SU-DHL-6 (cell line): ENCODE results near the gene PDIA5.

Experiments
- H2AFZ ChIP-seq: fragments of 200-600 bp; sonication (generic); 2 replicates; pipeline ENCODE4 v1.6.1; 2014; ENCODE audit warnings: low read depth, mild to moderate bottlenecking, moderate library complexity, mixed read lengths, antibody characterized with exemption, low read length; ENCODE audit not compliant: severe bottlenecking
- H3F3A ChIP-seq: fragments of 200-600 bp; shearing (Covaris generic); 2 replicates; pipeline ENCODE4 v1.6.0; 2016; ENCODE audit warnings: antibody characterized with exemption, mild to moderate bottlenecking; ENCODE audit not compliant: insufficient read depth
- H3K27ac ChIP-seq: fragments of 200-600 bp; sonication (generic); 2 replicates; pipeline ENCODE4 v1.5.1; 2016; ENCODE audit warnings: low read depth, mild to moderate bottlenecking, low read length, moderate library complexity, mixed read lengths
- H3K27me3 ChIP-seq: fragments of 200-600 bp; sonication (generic), shearing (Covaris generic); 2 replicates; pipeline ENCODE4 v1.6.0; 2014; ENCODE audit warnings: mild to moderate bottlenecking, low read length
- H3K36me3 ChIP-seq: fragments of 200-600 bp; sonication (generic); 2 replicates; pipeline ENCODE4 v1.6.1; 2014; ENCODE audit warnings: mild to moderate bottlenecking, low read length, mixed read lengths
- H3K4me2 ChIP-seq: fragments of 300-600, 200-600 bp; shearing (Covaris generic), sonication (generic); 2 replicates; pipeline ENCODE4 v1.6.0; 2014; ENCODE audit warnings: low read length, low read depth, mild to moderate bottlenecking; ENCODE audit not compliant: poor library complexity, severe bottlenecking
- H3K4me3 ChIP-seq: fragments of 200-600 bp; sonication (generic); 2 replicates; pipeline ENCODE4 v1.5.1; 2014; ENCODE audit warnings: antibody characterized with exemption, low read length, mild to moderate bottlenecking, mixed read lengths; ENCODE audit not compliant: insufficient read depth, poor library complexity, severe bottlenecking
- H3K79me2 ChIP-seq: fragments of 200-600 bp; sonication (generic); 2 replicates; pipeline ENCODE4 v1.6.1; 2014; ENCODE audit warnings: mild to moderate bottlenecking, low read length, moderate library complexity; ENCODE audit not compliant: insufficient read depth
- H3K9ac ChIP-seq: fragments of 200-600 bp; sonication (generic); 2 replicates; pipeline ENCODE4 v1.7.0; 2014; ENCODE audit warnings: mild to moderate bottlenecking, low read length
- H3K9me2 ChIP-seq: fragments of 200-600 bp; sonication (generic); replicated peaks from 2 replicates; pipeline ENCODE4 v1.6.1; 2014; ENCODE audit warnings: low read length; ENCODE audit not compliant: insufficient read depth
- H3K9me3 ChIP-seq: fragments of 200-600 bp; sonication (generic); 2 replicates; pipeline ENCODE4 v1.6.1; 2014; ENCODE audit warnings: low read length, mixed read lengths; ENCODE audit not compliant: insufficient read depth
- H4K20me1 ChIP-seq: fragments of 200-600 bp; sonication (generic); 2 replicates; pipeline ENCODE4 v1.6.1; 2014; ENCODE audit warnings: low read depth, mild to moderate bottlenecking, antibody characterized with exemption, low read length, moderate library complexity, mixed read lengths
- CTCF ChIP-seq: fragments of 200-600 bp; sonication (generic); IDR thresholded peaks from one replicate; pipeline ENCODE4 v1.5.1; 2017; ENCODE audit warnings: antibody characterized with exemption, mild to moderate bottlenecking, low read length, moderate library complexity; ENCODE audit not compliant: insufficient read depth, poor library complexity, severe bottlenecking
- EZH2phosphoT487 ChIP-seq: fragments of 200-600 bp; sonication (generic), shearing (Covaris generic); conservative IDR thresholded peaks from 2 replicates; pipeline ENCODE4 v1.6.1; 2018; ENCODE audit warnings: mild to moderate bottlenecking, antibody characterized with exemption, low read length, moderate library complexity, mixed read lengths

PDIA5 gene

GRCh38 chr3:123092243-123092642, 25.4 kb downstream of the PDIA5 start:
- H3K36me3 ChIP-seq = no peaks in the 10 kb centered on the region
- H3K9ac ChIP-seq = no peak overlapping the region
- H3K79me2 ChIP-seq = peaks cover 7% of the 10 kb centered on the region; the same call in 1 of the 2 replicates
- H3F3A ChIP-seq = no peaks in the 10 kb centered on the region
- no peak for TF ChIP-seq EZH2phosphoT487
- no peak for TF ChIP-seq CTCF
- H2AFZ ChIP-seq = no peak overlapping the region
- H3K27ac ChIP-seq = no peak overlapping the region
- no peaks in the 10 kb centered on the region for H3K27me3 ChIP-seq
- H3K9me3 ChIP-seq = no peaks in the 10 kb centered on the region
- H3K4me3 ChIP-seq = no peak overlapping the region
- no peak overlapping the region for H3K4me2 ChIP-seq
- H4K20me1 ChIP-seq = no peaks in the 10 kb centered on the region
- no peaks in the 10 kb centered on the region for H3K9me2 ChIP-seq

- no peak overlapping the region for H3K27ac ChIP-seq
- H3K9me2 ChIP-seq = no peaks in the 10 kb centered on the region
- no peaks in the 10 kb centered on the region for H3K9me3 ChIP-seq
- H4K20me1 ChIP-seq = no peaks in the 10 kb centered on the region
- H3K9ac ChIP-seq = no peak overlapping the region
- H3K27me3 ChIP-seq = no peaks in the 10 kb centered on the region
- H3K4me2 ChIP-seq = no peak overlapping the region
- no peaks in the 10 kb centered on the region for H3F3A ChIP-seq
- H2AFZ ChIP-seq = no peak overlapping the region
- TF ChIP-seq CTCF (no peak), EZH2phosphoT487 (no peak)
- H3K36me3 ChIP-seq = no peaks in the 10 kb centered on the region
- no peak overlapping the region for H3K4me3 ChIP-seq
- no peaks in the 10 kb centered on the region for H3K79me2 ChIP-seq
These were observed 26.9 kb downstream of the PDIA5 start for GRCh38 chr3:123093696-123094095.

GRCh38 chr3:123094516-123095313, 27.9 kb downstream of the PDIA5 start:
- Histone ChIP-seq H2AFZ (no peak overlapping the region), H3K27ac (no peak overlapping the region), H3K9ac (no peak overlapping the region), H3K36me3 (no peaks in the 10 kb centered on the region), H3F3A (no peaks in the 10 kb centered on the region), H3K9me2 (no peaks in the 10 kb centered on the region), H4K20me1 (no peaks in the 10 kb centered on the region), H3K4me2 (no peak overlapping the region), H3K79me2 (no peaks in the 10 kb centered on the region), H3K27me3 (no peaks in the 10 kb centered on the region), H3K9me3 (no peaks in the 10 kb centered on the region), H3K4me3 (no peak overlapping the region)
- no peak for TF ChIP-seq EZH2phosphoT487
- no peak for TF ChIP-seq CTCF
